Endometrial microvascular endothelial cells (primary cell): Measurements from ENCODE around the gene PRKRA. TPM values are rescaled to one million over a fixed set of nuclear protein-coding genes. Genes with fewer than 3 reads are reported as not detected.

Experiments used
- in situ Hi-C: cut with HindIII; loops from 2 replicates; pipeline ENCODE4 v1.10.0; 2017; ENCODE audit warnings: low sequenced_read_pairs, low pct_unique_long_range_greater_than_20kb; ENCODE audit errors: inconsistent ontology term
- total RNA-seq: library from RNA; depleted of rRNA; stranded (reverse); fragments of >200 nt; gene quantifications from one replicate; pipeline ENCODE4 v1.2.3, GENCODE V29; 2015; ENCODE audit errors: inconsistent ontology term

PRKRA gene
- total RNA-seq, 1 donor from 2014 or later: 46.6 TPM

- in situ Hi-C loops: loop anchor here (25.0 kb wide), 1 partner anchor 282 kb away; no protein-coding TSS in a partner anchor
These were observed 31.9 kb downstream of the PRKRA start for GRCh38 chr2:178419123-178419522.

DNA sequence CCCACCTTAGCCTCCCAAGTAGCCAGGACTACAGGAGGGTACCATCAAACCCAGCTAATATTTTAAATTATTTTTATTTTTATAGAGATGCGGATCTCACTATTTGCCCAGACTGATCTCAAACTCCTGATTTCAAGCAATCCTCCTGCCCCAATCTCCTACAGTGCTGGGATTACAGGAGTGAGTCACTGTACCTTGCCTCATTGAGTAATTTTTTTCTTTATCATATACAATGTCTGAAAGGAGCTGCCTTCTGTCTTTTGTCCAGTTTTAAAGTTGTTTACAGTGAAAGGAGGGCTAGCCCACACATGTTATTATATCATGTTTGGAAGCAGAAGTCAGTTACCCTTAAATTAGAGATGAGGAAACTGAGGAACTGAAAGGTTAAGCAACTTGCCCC, 32.5 kb downstream of the PRKRA start:
- in situ Hi-C loops: loop anchor here (25.0 kb wide), 1 partner anchor 281 kb away; no protein-coding TSS in a partner anchor

DNA sequence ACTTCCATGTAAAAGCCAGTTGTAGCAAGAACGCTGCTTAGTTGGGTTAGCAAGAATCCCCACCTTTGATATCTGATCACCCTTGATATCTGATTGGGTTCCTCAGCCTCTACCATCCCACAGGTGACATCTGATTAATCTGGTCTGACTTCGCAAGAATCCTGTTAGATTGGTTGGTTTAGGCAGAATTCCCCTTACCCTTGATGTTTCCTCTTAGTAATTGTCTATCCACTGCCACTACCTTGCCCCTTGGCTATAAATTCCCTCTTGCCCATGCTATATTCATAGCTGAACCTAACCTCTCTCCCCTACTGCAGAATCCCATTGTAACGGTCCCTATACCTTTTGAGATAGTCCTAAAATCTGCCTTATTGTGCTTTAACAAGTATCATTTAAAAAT, 33.1 kb downstream of the PRKRA start:
- in situ Hi-C loops: loop anchor here (25.0 kb wide), 1 partner anchor 281 kb away; no protein-coding TSS in a partner anchor

GRCh38 chr2:178415979-178416378, 35.0 kb downstream of the PRKRA start:
- in situ Hi-C loops: loop anchor here (25.0 kb wide), 1 partner anchor 279 kb away; no protein-coding TSS in a partner anchor

DNA sequence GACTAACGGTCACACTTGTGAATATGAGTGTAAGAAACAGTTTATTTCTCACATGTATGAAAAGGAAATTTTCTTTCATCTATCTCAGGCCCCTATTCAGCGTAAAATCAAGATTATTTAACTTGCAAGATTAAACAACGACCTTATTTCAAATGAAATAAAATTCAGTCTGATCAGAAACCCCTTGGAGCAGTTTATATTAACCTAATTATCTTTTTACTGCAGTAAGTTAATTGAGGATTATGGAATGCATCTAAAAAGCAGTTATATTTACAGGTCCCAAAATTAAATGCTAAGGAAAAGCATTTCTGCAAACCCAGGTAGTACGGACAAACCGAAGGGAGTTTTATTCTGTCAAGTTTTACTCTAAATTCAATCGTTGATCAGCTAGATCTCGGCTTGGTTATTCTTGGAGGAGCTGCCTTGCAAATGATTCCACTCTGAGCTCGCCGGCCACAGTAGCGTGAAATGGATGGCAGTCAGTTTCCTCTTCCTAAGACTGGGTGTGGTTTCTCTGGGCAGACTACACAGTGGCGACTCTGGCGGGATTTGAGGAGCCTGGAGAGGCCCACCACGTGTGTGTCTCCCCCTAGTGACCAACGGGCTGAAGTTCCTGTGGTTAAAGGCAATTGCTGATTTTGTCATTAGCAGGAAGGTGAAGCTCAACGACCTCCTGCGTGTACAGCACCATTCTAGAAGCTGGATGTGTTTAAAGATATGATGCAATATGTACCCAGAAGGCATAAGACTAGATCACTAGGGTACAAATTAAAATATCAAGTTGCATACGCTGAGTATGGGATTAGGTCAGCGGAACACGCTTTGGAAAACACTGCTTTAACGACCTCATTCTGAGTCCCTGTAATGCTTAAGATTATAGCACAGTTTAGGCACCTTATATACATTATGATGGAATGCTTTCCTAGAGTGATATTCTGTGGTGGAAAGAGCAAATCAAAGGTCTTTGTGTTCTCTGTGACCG, 36.4 kb downstream of the PRKRA start:
- in situ Hi-C loops: loop anchor here (25.0 kb wide), 1 partner anchor 277 kb away; no protein-coding TSS in a partner anchor

- in situ Hi-C loops: loop anchor here (25.0 kb wide), 1 partner anchor 276 kb away; no protein-coding TSS in a partner anchor
These were observed 37.3 kb downstream of the PRKRA start for GRCh38 chr2:178413472-178414265.

DNA sequence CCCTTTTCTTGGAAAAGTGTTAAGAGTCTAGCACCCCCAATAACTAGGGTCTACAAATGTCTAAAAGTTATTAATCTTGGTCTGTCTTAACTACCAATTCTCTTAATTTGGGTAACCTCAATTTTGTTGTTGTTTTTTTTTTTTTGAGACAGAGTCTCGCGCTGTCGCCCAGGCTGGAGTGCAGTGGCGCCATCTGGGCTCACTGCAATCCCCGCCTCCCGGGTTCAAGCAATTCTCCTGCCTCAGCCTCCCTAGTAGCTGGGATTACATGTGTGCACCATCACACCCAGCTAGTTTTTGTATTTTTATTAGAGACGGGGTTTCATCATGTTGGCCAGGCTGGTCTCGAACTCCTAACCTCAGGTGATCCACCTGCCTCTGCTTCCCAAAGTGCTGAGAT, 38.5 kb downstream of the PRKRA start:
- in situ Hi-C loops: loop anchor here (25.0 kb wide), 1 partner anchor 275 kb away; no protein-coding TSS in a partner anchor

DNA sequence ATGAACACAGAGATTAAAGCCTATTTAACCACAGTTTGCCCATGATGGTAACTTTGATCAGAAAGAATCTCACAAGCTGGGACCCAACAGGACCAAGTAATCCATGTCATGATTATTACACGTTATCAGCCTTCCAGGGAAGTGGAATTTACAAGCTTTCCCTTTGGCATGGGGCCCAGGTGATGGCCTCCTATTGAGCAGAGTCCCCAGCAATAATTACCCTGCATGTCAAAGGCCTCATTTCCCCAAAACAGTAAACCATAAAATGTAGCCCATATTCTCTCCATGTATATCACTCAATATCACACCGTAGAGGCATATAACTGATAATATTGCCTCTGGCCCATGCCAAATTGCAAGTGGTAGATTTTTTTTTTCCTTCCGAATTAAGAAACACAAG, 38.9 kb downstream of the PRKRA start:
- in situ Hi-C loops: loop anchor here (25.0 kb wide), 1 partner anchor 275 kb away; no protein-coding TSS in a partner anchor

GRCh38 chr2:178409261-178409660, 41.7 kb downstream of the PRKRA start:
- in situ Hi-C loops: loop anchor here (25.0 kb wide), 1 partner anchor 272 kb away; no protein-coding TSS in a partner anchor

GRCh38 chr2:178404368-178404767, 46.6 kb downstream of the PRKRA start:
- in situ Hi-C loops: loop anchor here (25.0 kb wide), 1 partner anchor 267 kb away; no protein-coding TSS in a partner anchor

- in situ Hi-C loops: loop anchor here (25.0 kb wide), 1 partner anchor 266 kb away; no protein-coding TSS in a partner anchor
These were observed 47.2 kb downstream of the PRKRA start for GRCh38 chr2:178403671-178404306.

GRCh38 chr2:178401994-178402437, 49.0 kb downstream of the PRKRA start:
- in situ Hi-C loops: loop anchor here (25.0 kb wide), 1 partner anchor 265 kb away; no protein-coding TSS in a partner anchor

- in situ Hi-C loops: no loop called here
These were observed 53.9 kb downstream of the PRKRA start for GRCh38 chr2:178397002-178397605.

GRCh38 chr2:178395941-178396570, 54.9 kb downstream of the PRKRA start:
- in situ Hi-C loops: no loop called here

DNA sequence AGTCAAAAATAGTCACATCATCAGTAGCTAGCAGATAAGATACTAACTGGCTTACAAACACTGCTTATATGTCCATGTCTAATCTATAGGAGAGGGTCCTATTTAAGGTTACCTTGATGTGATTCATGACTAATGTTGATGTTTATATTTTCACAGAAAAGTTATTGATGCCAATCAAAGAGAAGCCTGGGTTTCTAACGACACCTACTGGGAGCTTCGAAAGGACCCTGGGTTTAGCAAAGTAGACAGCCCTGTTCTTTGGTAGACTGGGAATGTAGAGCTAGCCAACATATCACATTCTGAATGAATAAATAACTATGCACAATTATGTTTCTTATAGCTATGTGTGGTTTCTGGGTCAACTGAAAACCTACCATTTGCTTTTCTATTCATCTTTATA, 55.7 kb downstream of the PRKRA start:
- in situ Hi-C loops: no loop called here

DNA sequence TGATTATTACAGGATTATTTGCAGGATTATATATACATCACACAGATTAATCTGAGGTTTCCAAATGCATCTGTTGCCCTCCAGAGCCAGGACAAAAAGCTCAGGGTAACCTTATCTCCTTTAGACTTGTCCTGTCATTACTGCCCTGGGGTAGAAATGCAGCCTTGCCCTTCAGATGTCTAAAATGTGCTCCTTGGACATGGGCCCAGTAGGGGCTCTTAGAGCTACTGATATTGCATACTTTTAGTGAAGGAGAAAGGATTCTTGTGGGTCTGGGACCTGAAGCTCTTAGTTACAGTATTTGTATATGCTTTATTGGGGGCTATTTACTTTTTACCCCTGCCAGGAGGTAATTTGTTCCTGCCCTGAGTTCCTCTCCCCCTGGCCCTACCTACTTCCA, 56.1 kb downstream of the PRKRA start:
- in situ Hi-C loops: no loop called here

DNA sequence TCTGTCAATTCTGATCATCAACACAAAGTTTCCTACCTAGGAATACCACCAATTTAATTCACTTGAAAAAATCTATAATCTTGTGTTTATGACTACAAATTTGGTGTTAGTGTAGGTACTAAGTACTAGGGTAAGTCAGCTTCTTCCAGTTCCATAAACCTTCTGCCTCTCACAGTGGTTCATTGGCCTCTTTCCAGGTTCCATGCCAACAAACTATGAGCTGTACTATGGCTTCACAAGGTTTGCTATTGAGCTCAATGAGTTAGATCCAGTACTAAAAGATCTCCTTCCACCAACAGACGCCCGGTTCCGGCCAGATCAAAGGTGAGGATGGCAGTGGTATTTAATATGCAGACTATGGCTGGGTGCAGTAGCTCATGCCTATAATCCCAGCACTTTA, 58.8 kb downstream of the PRKRA start:
- in situ Hi-C loops: no loop called here

- in situ Hi-C loops: no loop called here
These were observed 59.3 kb downstream of the PRKRA start for GRCh38 chr2:178391701-178392100.
